ENCODE measurements around the gene GPR146.

GPR146 gene

DNA sequence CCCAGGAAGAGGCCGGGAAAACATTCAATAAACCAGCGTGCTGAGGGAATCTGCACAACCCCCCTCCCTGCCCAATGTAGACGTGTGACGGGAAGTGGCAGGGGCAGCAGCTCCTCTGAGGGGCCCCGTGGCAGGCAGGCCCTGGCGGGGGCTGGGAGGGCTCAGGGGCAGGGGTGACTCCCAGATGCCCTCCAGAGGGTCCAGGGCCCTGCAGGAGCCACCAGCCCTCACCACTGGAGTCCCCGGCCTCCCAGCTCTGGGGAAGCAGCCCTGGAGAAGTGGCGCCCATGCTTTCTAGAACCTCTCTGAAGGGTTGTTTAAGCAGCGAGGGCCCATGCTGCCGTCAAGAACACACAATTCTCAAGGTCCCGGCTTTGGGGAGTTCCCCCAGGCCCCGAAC lies 35.2 kb downstream of the GPR146 start:
- DNase-seq, result no peak

DNA sequence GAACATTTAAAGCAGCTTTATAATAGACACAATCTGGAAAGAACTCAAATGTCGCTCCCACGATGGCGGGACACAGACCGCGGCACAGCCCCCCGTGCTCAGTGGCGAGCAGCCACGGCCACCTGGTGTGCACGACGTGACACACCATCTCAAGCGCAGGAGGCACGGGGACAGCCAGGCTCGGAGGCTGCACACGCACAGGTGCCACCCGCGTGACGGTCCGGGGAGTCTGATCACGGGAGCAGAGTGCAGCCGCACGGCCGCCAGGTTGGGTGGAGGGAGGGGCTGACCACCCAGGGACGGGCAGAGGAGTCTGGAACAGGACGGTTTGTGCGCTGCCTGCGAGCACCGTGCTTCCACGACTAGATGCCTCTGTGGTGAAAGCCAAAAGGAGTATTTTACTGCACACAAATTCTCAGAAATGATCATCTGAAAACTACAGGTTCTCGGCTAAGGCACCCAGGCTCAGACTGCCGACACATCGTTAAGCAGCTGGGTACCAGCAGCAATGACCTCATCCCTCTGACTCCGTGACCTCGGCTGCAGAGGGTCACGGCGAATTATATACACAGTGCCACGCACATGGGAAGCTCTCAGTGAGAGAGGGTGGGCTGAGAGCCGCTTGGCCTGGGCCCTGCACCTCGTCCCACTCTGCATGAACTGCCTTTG lies 36.0 kb downstream of the GPR146 start:
- no peak for DNase-seq

DNA sequence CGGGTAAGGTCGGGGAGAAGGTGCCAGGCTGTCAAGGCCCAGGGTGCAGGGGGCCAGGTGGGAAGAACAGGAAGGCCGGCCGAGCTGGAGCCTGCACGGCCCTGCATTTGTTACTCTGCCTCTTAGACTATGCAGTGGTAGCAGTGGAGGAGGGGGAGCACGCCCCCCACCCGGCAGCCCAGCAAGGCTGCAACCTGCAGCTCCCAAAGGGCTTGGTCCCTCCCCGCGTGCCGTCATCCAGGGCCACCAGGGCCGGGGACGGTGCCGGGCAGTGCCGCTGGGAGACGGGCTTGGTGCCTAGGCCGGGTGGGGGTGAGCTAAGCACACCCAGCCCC lies 36.5 kb downstream of the GPR146 start:
- DNase-seq, result no peak

DNA sequence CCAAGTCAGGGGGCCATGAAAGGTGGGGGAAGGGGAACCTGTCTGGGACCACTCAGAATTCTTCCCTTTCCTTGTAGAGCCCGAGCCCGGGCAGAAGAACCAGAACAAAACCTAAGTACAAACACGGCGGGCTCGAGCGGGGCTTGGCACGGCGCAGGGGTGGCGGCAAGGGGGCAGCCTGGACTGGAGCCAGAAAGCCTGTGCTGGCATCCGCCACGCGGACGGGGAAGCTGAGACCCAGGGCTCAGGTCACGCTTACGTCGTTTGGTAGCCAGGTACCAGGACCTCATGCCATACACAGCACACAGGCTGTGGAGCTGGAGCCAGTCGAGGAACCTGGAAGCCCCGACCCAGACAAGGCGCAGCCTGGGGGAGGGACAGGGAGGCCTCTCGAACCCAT lies 37.0 kb downstream of the GPR146 start:
- DNase-seq, result no peak

DNA sequence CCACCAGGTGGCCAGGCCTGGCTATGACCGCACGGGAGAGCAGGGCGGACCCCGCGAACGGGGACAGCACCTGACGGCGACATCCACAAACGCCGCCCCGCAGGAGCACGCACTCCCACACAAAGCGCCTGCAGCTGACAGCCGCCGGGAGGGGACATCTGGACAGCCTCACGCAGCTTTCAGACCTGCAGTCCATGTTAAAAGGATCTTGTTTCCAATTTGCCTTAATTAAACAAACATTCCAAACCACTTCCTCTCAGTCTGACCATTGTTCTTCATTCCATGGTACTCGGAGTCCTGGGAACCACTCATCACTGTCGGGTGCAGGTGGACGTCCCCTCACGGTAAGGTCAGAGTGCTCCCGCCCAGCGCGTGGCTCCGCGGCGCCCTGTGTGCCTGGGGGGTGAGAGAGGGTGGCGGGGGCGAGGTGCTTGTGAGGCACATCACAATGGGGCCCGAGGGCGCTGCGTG lies 37.6 kb downstream of the GPR146 start:
- DNase-seq, result no peak

DNA sequence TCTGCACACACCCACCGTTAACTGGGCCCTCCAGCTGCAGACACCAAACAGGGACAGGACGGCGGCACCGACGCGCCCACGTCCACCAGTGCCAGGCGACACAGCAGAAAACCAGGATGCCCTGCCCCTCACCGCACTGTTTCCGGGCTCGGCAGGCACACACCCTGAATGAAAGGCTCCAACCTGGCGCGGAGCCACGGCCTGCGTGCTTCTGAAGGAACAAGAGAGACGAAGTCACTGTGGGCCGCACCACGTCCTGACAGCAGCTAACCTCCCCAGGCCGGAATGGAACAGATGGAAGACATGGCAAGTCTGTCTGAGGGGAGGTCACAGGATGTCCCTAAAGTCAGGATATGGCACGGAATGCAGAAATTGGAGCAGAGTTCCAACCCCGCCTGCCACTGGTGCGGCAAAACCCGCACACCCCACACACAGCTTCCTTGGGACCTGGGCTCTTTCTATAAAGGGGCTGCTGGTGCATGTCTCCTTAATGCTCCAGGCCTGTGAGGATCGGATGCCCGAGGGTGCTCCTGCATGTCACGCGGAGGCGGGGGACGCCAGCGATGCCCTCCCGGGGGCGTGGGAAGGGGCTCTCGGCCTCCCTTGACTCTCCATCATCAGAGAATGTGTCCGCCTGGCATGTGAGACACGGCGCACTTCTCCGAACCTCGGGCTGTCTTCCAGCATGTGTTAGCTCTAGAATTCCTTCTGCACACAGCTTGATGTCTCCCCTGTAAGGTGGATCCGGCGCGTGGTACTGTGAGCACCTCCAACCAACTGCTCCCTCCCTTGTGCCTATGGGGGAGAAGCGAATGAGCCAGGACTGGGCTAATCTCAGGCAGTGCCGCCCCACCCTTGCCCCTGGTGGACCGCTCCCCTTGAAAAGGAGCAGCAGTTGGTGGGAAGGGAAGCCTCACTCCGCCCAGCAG lies 39.6 kb downstream of the GPR146 start:
- DNase-seq, result no peak

DNA sequence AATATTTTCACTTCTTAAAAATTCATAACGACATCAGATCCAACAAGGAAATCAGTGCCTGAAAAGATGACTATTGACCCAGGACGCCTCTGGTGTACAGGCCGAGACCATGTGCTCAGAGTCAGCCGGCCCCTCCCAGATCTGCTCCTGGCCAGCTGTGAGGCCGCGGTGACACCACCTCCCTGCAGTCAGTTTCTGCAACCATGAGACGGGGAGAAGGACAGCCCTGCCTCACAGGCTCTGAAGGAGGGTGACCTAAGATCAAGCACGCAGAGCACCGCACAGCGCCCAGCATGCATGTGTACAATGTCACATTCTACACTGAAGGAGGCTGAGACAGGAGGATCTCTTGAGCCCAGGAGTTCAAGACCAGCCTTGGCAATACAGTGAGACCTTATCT lies 40.9 kb downstream of the GPR146 start:
- DNase-seq, result no peak

DNA sequence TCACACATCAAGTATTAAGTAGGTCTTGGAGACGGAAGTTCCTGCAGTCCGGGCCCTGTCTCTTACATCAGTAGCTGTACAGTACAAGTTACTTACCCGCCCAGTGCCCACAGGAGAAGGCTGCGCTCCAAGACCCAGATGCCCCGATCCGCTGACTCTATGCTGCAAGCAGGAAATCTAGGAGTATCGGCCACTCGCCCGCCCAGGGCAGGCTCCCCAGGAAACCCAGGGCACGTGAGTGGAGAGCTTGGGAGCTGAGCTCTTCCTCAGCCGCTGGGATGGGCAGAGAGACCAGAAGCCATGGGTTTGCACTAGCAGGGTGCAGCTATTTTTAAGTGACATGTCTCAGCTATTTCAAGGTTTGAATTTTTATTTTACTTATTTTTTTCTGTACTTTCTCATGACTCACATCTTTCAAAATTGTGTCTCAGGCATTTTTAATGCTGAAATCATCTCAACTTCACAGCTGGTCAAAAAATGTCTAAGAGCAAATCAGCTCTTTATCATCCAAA lies 41.6 kb downstream of the GPR146 start:
- DNase-seq, result no peak

DNA sequence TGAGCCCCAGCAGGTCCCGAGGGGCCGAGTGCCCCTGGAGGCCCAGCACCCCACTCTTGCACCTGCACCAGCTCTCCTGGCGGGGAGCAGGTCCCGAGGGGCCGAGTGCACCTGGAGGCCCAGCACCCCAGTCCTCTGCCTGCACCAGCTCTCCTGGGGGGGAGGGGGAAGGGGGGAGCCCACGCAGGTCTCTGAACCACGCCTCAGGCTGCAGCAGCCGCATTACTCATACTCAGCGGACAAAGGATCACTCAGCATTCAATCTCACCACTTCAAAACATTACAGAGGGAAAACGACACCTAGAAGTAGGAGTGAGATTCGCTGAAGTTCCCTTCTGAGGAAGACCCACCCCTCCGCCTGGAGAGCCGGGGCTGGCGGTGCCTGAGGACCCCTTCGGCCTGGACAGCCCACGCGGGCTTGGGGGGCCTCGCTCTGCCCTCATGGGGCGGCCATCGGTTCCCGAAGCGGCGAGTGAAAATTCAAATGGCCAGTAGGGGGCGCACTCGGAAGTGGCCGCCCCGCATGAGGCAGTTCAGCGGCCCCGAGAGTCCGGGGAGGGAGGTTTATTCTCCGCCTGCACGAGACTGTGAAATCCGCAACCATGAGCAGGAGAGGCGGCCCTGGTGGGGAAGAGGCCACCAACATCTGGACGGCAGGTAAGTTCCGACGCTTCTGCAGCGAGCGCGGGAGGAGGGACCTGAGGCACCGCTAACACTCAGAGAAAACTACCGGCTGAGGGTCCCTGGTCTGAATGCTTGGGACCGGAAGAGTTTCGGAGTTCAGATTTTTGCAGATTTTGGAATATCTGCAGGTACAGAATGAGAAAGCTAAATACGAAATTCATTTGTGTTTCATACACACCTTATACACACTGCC lies 42.5 kb downstream of the GPR146 start:
- peak; percentile 65 for DNase-seq

DNA sequence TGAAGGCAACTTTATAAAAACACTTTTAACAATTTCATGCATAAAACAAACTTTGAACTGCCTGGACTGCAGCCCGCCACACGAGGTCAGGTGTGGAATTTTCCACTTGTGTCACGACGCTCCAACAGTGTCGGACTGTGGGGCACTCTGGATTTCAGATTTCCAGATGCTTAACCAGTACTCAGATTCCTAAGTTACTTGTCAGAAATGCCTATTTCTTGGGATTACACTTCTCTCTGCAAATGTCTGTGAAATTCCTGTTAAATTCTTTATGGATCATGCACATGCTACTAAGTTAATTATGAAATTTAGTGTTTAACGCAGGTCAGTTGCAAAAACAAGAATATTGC lies 43.1 kb downstream of the GPR146 start:
- DNase-seq, result no peak

DNA sequence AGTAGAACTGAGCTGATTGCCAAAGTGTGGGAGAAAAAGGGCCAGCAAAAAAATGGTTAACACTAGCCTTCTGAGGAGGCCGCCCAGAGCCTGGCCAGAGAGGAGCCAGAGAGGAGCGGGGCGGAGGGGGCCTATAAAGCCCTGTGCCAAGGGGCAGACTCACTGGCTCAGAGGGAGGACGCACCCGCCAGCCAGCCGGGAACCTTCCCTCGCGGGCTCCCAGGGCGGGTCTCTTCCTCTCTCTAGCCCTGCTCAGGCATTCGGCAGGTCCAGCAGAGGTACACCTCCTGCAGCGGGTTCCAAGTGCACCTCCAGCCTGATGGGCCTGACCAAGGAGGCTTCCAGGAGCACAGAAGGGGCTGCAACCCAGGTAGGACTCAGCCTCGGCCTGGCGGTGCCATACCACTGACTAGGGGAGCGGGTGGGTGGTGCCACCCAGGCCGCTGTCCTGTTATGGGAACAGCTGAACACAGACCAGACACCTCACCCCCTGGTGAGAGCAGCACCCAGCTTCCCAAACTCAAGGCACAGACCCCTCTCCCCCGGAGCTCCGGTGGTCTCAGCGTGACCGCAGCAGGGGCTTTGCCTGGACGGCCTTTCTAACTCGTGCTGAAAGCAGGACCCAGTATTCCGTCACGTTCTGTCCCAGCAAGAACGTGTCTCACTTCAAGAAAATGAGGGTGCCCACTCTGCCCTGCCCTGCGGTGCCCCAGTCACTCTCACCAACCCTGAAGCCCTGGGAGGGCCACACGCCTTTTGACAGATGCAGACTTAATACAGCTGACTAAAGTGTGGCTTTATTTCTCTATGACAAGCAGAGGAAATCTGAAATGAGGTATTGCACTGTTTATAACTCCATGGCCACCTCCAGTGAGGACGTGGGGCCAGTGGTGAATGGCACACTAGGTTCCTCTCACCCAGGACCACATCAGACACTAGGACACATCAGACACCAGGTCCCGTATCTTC lies 43.9 kb downstream of the GPR146 start, which contains the start of gene GPER1:
TSS of gene GPER1 (plus strand) at position 162 of the 969 bp plus-strand sequence. CDS start 3,616 bp downstream, outside the sequence.
- DNase-seq, result no peak

DNA sequence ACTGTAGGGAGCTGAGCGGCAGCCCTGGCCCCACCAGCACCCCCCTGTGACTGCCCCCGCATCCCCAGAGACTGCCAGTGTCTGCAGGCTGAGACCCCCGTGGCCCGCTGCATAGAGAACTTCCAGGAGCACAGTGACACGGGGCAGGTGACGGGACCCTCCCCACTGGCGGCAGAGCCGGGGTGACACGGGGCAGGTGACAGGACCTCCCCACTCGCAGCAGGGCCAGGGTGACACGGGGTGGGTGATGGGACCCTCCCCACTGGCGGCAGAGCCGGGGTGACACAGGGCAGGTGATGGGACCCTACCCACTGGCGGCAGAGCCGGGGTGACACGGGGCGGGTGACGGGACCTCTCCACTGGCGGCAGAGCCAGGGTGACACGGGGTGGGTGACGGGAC lies 45.9 kb downstream of the GPR146 start:
- no peak for DNase-seq

DNA sequence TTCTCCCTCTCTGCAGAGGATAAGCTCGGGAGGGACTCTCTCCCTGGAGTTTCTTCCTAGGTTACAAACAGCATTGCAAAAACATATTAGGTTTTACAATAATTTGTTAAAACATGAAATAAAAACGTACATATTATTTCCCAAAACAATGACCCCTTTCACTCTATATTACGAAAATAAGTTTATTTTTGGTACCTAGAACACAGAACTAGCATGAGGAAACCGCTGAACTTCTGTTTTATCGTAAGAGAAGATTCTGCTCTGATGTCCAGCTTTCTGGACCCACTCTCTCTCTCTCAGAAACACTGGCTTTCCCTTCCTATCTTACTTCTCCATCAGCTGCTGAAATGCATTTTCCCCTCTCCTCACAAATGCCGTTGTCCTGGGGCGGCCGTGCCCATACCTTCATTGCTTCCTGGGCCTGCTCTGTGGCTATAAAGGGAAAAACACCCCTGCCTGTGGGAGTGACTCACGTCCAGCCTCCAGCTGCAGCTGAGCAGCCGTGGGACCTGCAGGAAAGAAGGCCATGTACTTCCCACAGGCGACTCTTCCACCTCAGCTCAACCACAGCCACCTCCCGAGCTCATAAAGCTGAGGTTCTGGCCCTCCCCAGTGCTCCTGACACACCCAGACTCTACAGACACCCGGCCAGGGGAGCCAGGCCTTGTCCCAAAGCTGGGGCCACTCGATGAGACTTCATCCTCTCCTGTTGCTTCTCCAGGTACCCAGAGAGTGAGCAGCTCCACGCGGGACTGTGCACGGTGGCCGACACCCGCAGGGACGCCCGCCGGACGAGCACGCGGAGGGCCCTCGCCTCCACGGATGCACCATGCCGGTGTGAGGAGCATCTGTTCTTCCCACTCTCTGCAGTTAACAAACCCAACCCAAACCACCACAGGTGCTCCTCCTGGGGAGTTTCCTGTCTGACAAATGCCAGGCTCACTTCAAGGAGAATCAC lies 46.6 kb downstream of the GPR146 start:
- no peak for DNase-seq

DNA sequence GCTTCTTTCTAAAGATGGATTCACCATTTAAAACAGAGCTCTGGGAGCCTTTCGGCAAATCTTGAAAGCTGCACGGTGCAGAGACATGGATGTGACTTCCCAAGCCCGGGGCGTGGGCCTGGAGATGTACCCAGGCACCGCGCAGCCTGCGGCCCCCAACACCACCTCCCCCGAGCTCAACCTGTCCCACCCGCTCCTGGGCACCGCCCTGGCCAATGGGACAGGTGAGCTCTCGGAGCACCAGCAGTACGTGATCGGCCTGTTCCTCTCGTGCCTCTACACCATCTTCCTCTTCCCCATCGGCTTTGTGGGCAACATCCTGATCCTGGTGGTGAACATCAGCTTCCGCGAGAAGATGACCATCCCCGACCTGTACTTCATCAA lies 47.3 kb downstream of the GPR146 start:
- no peak for DNase-seq

DNA sequence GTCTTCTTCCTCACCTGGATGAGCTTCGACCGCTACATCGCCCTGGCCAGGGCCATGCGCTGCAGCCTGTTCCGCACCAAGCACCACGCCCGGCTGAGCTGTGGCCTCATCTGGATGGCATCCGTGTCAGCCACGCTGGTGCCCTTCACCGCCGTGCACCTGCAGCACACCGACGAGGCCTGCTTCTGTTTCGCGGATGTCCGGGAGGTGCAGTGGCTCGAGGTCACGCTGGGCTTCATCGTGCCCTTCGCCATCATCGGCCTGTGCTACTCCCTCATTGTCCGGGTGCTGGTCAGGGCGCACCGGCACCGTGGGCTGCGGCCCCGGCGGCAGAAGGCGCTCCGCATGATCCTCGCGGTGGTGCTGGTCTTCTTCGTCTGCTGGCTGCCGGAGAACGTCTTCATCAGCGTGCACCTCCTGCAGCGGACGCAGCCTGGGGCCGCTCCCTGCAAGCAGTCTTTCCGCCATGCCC lies 47.9 kb downstream of the GPR146 start:
- DNase-seq, result no peak

DNA sequence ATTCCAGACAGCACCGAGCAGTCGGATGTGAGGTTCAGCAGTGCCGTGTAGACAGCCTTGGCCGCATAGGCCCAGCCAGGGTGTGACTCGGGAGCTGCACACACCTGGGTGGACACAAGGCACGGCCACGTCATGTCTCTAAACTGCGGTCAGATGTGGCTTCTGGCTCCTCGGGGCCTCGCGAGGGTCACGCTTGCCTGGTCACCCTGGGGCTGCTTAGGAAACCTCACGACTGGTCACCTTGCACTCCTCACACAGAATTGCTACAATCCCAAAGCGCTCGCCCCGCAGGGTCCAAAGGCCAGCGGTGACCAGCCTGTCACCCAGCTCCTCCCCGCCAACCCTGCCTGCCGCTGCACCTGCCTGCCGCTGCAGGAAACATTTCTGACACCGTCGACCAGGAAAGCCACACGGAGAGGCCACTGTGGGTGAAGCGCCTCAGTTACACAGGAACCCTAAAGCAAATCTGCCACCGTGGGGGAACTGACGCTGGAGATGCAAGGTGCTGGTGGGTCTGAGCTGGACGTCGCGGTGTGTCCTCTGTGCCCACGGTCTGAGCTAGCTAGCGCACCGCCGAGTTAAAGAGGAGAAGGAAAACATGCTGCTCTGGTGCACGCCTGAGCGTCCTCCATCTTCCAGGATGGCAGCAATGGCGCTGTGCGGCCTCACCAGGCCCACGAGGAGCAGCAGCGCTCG lies 48.6 kb downstream of the GPR146 start:
- DNase-seq, result no peak

DNA sequence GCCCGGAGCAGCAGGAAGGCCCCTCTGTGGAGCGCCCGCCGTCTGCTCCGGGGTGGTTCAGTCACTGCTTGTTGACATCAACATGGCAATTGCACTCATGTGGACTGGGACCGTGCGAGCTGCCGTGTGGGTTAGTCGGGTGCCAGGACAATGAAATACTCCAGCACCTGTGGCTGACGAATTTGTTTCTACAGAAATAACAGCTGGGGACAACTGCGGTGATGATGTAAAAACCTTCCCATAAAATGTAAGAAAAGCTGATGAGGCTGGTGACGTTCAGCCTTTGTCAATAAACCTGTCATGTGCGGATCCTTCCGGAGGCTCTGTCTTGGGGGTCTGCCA lies 49.1 kb downstream of the GPR146 start:
- DNase-seq, result no peak

DNA sequence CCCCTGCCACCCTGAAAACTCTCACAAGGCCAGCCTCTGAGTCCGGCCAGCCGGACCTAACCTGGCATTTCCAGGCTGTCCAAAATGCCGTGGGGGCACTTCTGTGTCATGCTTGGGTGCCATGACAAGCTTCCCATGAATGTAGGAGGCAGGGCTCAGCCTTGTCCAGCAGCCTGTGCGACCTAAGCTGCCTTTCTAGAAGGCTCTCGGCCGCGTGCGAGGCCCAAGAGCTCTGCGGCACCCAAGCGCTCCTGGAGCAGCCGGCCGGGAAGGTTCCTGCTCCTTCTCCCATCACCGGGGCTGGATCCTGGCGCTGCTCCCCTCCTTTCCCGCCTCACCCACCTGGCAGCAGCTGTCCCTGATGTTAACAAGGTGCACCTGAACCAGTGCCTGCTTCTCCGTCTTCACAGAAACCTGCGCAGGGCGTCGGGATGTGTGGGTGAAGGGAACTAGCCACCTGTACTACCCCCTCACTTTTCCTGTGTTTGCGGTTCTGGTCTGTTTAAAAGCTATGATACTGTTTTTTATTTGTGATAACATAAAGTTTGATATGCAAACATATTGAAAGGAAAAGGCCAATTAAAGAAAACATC lies 49.7 kb downstream of the GPR146 start:
- DNase-seq, result no peak

DNA sequence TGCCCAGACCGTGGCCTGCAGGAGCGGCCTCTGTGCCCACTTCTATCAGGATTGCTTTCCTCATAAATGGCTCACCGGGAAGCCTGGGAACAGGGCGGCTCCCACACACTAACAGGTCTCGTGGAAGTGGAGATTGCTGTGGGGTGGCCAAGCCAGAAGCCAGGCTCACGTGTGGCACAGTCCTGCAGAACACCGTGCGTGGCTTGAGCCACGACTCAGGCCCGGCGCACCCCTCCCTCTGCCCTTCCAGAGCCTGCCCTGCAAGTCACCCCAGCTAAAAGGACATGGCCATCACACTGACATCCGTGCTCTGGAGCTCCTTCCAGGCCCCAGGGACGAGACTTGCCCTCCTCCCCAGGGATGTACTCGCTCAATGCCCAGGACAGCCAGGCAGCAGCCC lies 50.5 kb downstream of the GPR146 start:
- no peak for DNase-seq

All from activated naive CD4-positive, alpha-beta T cell treated with anti-CD3 and anti-CD28 coated beads, Interleukin-2, amount 50 U/mL, for 16 hours (primary cell).